ENCODE results near the gene TUBGCP6. TPM values are rescaled to one million over a fixed set of nuclear protein-coding genes. Genes with fewer than 3 reads are reported as not detected.

Gene TUBGCP6, protein sequence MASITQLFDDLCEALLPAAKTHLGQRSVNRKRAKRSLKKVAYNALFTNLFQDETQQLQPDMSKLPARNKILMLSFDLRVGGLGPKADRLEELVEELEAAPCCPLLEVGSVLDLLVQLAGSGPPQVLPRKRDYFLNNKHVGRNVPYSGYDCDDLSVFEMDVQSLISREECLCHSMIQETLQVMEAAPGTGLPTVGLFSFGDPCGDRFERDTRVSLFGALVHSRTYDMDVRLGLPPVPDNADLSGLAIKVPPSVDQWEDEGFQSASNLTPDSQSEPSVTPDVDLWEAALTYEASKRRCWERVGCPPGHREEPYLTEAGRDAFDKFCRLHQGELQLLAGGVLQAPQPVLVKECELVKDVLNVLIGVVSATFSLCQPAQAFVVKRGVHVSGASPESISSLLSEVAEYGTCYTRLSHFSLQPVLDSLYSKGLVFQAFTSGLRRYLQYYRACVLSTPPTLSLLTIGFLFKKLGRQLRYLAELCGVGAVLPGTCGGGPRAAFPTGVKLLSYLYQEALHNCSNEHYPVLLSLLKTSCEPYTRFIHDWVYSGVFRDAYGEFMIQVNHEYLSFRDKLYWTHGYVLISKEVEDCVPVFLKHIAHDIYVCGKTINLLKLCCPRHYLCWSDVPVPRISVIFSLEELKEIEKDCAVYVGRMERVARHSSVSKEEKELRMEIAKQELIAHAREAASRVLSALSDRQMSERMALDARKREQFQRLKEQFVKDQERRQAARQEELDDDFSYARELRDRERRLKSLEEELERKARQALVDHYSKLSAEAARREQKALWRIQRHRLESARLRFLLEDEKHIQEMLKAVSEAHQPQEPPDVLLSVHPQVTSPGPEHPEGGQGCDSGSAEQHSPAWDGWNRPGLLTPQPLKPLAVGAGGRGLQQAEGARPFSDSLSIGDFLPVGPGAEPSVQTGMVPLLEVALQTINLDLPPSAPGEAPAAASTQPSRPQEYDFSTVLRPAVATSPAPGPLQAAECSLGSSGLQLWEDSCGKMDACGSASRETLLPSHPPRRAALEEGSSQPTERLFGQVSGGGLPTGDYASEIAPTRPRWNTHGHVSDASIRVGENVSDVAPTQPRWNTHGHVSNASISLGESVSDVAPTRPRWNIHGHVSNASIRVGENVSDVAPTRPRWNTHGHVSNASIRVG (N-terminal part only)
- total RNA-seq (10 to 100 TPM; 14.1 to 28.8 (median 18.1) TPM), polyA plus RNA-seq (10 to 100 TPM; 11.6 to 17.7 TPM)
- long read RNA-seq, donor 1, full-length matches to known transcripts = 3 of 17 reads
- long read RNA-seq, donor 1, partial matches to known transcripts = 10 of 17 reads
- long read RNA-seq, donor 1, other reads (novel, unspliced or antisense) = 4 of 17 reads
- long read RNA-seq, donor 2, full-length matches to known transcripts = 4 of 30 reads
- long read RNA-seq, donor 2, partial matches to known transcripts = 17 of 30 reads
- long read RNA-seq, donor 2, other reads (novel, unspliced or antisense) = 9 of 30 reads
- long read RNA-seq, donor 3, full-length matches to known transcripts = 3 of 19 reads
- long read RNA-seq, donor 3, partial matches to known transcripts = 11 of 19 reads
- long read RNA-seq, donor 3, other reads (novel, unspliced or antisense) = 5 of 19 reads

DNA sequence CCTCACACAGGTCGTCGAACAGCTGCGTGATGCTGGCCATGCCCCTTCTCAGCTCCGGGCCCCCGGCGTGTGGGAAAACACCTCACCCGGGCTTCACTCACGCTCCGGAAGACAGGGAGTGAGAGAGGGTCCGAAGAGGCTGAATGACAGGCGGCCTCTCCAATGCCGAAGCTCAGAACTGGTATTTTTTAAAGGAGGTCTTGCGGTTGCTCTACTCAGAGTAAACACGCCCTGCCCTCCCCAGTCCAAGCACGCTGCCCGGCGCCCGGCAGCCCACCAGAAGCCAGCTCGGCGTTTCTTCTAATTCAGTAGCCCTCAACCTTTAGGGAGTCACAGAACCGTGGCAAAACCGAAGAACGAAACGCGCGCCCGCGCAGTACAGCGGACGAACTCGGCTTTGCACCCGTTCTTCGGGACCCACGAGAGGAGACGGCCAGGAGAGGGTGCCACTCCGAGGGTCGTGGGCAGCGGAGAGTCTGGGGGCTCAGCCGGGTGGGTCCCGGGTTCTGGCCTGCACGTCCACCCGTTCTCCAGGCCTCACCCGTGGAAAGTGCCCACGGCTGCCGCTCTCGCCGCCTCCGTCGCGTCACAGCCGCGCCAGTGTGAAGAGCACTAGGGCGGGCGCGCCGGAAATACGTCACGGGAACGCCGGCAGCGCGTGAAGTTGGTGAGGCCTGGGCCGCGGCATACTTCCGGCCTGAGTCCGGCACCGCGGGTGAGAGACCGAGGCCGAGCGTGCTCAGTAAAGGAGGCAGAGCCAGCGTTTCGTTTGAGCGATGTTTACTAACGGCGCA, at the start of gene TUBGCP6:
Gene TUBGCP6, minus strand, starts transcription at position 604 of the 794 bp plus-strand sequence. Its CDS starts 564 bp downstream, at position 40.
- intact Hi-C loops (cut with DNase I) = loop anchor here in 6 of 10 donors (2.0 to 10.0 kb wide), 5 partner anchors 98 to 370 kb away; partner anchors contain the start of genes PPP6R2 (in 2 of the 6), LMF2 (in 1 of the 6), NCAPH2 (in 1 of the 6) and SCO2 (in 1 of the 6)
- Histone ChIP-seq H3K27me3 (no peaks in the 10 kb centered on the region), H3K27ac (peak within 1 kb of the TSS; percentile 72 to 96 (median 88)), H3K4me3 (peak within 1 kb of the TSS; percentile 51 to 99 (median 88)), H3K36me3 (peaks cover 0 to 38% (median 14%) of the 10 kb centered on the region in 9 donors), H3K9me3 (no peaks in the 10 kb centered on the region), H3K4me1 (peaks cover 13 to 62% (median 44%) of the 10 kb centered on the region in 12 donors)
- TF ChIP-seq, protein P1, sequence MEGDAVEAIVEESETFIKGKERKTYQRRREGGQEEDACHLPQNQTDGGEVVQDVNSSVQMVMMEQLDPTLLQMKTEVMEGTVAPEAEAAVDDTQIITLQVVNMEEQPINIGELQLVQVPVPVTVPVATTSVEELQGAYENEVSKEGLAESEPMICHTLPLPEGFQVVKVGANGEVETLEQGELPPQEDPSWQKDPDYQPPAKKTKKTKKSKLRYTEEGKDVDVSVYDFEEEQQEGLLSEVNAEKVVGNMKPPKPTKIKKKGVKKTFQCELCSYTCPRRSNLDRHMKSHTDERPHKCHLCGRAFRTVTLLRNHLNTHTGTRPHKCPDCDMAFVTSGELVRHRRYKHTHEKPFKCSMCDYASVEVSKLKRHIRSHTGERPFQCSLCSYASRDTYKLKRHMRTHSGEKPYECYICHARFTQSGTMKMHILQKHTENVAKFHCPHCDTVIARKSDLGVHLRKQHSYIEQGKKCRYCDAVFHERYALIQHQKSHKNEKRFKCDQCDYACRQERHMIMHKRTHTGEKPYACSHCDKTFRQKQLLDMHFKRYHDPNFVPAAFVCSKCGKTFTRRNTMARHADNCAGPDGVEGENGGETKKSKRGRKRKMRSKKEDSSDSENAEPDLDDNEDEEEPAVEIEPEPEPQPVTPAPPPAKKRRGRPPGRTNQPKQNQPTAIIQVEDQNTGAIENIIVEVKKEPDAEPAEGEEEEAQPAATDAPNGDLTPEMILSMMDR (IDR thresholded peaks at IDR 0.05) = peak in 7 of 12 donors; percentile 6 to 39 (median 24)
- TF ChIP-seq POLR2A (IDR thresholded peaks at IDR 0.05) = peak in 1 of 2 donors; percentile 81
- ATAC-seq = peak; percentile 88 to 96 (median 93)
- 0 to 1% (median 1%) methylated on average over 19 to 76 of the region's 76 CpGs for WGBS, 4 donors
- DNase-seq = peak; percentile 96 to 98 (median 96)

DNA sequence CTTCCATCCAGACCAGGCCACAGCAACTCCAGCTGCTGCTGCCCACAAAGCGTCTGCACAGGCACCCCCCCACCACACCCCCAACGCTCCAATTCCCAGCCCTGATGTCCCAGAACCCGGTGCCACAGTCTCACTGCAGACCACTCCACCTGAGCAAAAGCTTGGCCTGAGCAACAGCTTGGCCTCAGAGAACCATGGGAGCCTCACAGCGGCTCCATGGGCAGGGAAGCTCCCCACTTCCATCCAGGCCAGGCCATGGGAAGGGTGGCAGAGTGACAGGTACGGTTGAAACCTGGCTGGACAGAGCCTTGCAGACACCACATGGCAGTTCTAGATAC, 49.5 kb upstream of the TUBGCP6 start:
- WGBS, 4 donors = 11 to 42% (median 32%) methylated on average over 3 to 5 of the region's 5 CpGs; no CpG with 5 or more reads in 1 of the 4 donors
- TF ChIP-seq POLR2A (IDR thresholded peaks at IDR 0.05) = no peak
- peak overlapping the region in 4 of 12 donors; percentile 22 to 46 (median 36) for H3K4me3 ChIP-seq
- ATAC-seq (peak in 1 of 4 donors; percentile 1), DNase-seq (no peak)
- H3K27ac ChIP-seq = peak overlapping the region; percentile 41 to 97 (median 86)
- peaks cover 3 to 82% (median 56%) of the 10 kb centered on the region in 12 donors for H3K4me1 ChIP-seq
- H3K27me3 ChIP-seq = no peaks in the 10 kb centered on the region
- H3K9me3 ChIP-seq = no peaks in the 10 kb centered on the region
- intact Hi-C loops (cut with DNase I) = loop anchor here in 4 of 10 donors (5.0 kb wide), 1 partner anchor 33 kb away; the partner anchor contains the start of gene DENND6B (in 4 of the 4)
- peaks cover 0 to 22% (median 10%) of the 10 kb centered on the region in 9 donors for H3K36me3 ChIP-seq

DNA sequence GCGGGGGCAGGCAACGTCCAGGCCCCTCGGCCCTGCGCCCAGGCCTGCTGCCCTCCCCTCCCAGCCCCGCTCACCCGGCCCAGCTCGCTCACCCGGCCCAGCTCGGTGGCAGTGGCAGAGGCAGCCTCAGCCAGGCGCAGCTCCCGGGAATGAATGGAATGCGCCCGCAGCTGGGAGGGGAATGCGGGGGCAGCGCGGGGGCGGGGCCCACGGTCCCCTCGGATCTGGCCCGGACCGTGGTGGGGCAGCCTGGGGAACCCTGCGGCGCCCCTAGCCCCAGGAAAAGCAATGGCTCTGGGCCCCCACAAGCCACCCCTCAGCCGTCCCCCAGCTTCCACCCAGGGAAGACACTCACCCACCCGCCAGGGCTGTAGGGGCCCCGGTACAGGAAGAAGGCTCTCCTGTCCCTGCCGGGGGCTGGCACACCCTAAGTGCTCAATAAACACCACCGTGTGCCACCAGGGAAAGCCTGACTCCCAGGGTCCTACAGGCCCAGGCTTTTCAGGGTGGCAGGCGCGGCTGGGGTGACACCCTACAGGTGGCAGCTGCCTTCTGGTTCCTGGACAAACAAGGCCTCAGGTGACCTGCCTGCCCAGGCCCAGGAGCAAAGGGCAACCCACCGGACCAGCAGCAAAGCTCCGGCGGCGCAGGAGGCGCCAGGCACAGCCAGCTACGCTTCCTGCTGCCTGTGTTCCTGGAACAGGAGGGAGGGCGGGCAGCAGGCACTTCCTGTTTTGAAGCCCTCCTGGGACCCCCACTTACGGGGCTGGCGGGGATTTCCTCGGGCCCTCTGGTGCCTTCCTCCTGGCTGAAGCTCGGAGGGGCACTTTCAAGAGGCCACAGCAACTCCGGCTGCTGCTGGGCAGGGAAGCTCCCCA, 48.9 kb upstream of the TUBGCP6 start:
- TF ChIP-seq, protein P1 (IDR thresholded peaks at IDR 0.05) = no peak
- TF ChIP-seq POLR2A (IDR thresholded peaks at IDR 0.05) = no peak
- Histone ChIP-seq H3K27me3 (no peaks in the 10 kb centered on the region), H3K9me3 (no peaks in the 10 kb centered on the region), H3K36me3 (peaks cover 0 to 28% (median 16%) of the 10 kb centered on the region in 9 donors), H3K4me1 (peaks cover 3 to 76% (median 50%) of the 10 kb centered on the region in 12 donors), H3K27ac (peak overlapping the region; percentile 41 to 97 (median 86)), H3K4me3 (peak overlapping the region in 11 of 12 donors; percentile 3 to 46 (median 31))
- 6 to 13% (median 10%) methylated on average over 10 to 42 of the region's 42 CpGs for WGBS, 4 donors
- ATAC-seq (peak; percentile 73 to 90 (median 80)), DNase-seq (peak in 4 of 5 donors; percentile 73 to 89 (median 84))
- intact Hi-C loops (cut with DNase I) = loop anchor here in 4 of 10 donors (5.0 kb wide), 1 partner anchor 34 kb away; the partner anchor contains the start of gene DENND6B (in 4 of the 4)

Data from heart left ventricle (tissue), 16 donors.